Measurements from ENCODE around the gene STK17A. TPM values are rescaled to one million over a fixed set of nuclear protein-coding genes. Genes with fewer than 3 reads are reported as not detected.
"Not testable (repeated sequence)": the region's sequence is repeated elsewhere in the genome, so short reads cannot be mapped to it uniquely, and the experiment has no call there.

STK17A gene
- total RNA-seq, 1 experiment from 2014 or later, result 12.6 TPM

DNA sequence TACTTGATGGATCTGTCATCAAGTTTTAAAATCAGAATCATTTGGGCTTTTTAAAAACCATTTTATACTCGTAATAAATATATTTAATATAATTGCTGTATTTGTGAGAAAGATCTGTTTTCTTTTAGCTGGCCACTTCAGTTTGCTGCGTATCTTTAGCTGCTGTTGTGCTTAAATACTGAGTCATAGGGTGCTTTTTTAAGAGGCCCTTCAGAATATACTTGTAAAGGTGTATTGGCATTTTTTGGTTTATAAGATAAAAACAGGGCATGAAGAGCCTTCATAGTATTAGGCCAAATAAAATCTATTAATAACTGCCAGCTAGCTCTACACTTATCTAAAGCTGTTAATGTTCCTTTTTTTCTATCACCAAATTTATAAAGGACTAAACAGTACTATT lies 43.8 kb downstream of the STK17A start:
- Histone ChIP-seq H3K36me3 (replicated peaks; ENCODE audit: control insufficient read depth, insufficient read depth, low read length) (no peaks in the 10 kb centered on the region), H3K4me3 (ENCODE audit: insufficient read depth, low read depth, low read length) (no peak overlapping the region), H3K27me3 (ENCODE audit: control insufficient read depth, insufficient read depth, low read length) (no peaks in the 10 kb centered on the region)
- no peak for DNase-seq

DNA sequence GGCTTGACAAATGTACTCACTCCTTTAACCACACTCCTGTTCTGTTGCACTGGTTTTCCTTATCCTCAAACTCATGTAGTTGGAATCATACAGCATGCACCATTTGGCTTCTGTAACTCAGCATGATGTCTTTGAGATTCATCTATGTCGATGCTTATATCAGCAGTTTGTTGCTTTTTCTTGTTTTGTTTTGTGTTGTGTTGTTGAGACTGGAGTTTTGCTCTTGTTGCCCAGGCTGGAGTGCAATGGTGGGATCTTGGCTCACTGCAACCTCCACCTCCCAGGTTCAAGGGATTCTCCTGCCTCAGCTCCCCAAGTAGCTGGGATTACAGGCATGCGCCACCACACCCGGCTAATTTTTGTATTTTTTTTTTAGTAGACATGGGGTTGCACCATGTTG lies 44.9 kb downstream of the STK17A start:
- not testable (repeated sequence) for DNase-seq; H3K36me3 ChIP-seq (replicated peaks; ENCODE audit: control insufficient read depth, insufficient read depth, low read length); H3K4me3 ChIP-seq (ENCODE audit: insufficient read depth, low read depth, low read length); H3K27me3 ChIP-seq (ENCODE audit: control insufficient read depth, insufficient read depth, low read length)

DNA sequence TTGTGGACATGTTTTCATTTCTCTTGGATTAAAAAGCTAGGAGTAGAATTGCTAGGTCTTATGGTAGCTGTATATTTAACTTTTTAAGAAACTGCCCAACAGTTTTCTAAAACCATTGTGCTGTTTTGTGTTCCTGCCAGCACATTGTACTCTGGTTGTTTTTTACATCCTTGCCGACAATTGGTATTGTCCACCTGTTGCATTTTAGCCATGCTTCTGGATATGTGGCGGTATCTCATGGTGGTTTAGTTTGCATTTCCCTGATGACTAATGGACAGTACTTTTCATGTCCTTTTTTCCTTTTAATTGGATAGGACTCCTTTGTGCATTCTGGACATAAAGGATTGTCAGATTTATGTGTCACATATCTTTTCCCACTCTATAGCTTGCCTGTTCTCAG lies 45.5 kb downstream of the STK17A start:
- Histone ChIP-seq H3K4me3 (ENCODE audit: insufficient read depth, low read depth, low read length) (no peak overlapping the region), H3K27me3 (ENCODE audit: control insufficient read depth, insufficient read depth, low read length) (no peaks in the 10 kb centered on the region), H3K36me3 (replicated peaks; ENCODE audit: control insufficient read depth, insufficient read depth, low read length) (peaks cover 6% of the 10 kb centered on the region)
- DNase-seq, result no peak

DNA sequence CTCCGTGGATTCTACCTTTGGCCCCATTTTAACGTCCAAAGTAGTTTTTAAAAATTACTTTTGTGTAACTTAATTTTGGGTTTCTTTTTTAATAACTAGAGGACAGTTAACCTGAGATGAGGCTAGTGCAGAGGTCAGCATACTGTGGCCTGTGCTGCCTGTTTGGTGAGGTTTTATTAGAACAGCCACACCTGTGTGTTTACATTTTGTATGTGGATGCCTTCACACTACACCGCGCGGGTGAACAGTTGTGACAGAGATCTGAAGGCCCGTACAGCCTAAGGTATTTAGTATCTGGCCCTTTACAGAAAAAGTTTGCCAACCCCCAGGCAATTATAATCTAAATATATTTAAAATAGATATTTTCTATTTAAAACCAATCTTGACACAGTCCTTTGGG lies 46.9 kb downstream of the STK17A start:
- no peak for DNase-seq
- Histone ChIP-seq H3K4me3 (ENCODE audit: insufficient read depth, low read depth, low read length) (no peak overlapping the region), H3K36me3 (replicated peaks; ENCODE audit: control insufficient read depth, insufficient read depth, low read length) (peaks cover 8% of the 10 kb centered on the region), H3K27me3 (ENCODE audit: control insufficient read depth, insufficient read depth, low read length) (no peaks in the 10 kb centered on the region)

DNA sequence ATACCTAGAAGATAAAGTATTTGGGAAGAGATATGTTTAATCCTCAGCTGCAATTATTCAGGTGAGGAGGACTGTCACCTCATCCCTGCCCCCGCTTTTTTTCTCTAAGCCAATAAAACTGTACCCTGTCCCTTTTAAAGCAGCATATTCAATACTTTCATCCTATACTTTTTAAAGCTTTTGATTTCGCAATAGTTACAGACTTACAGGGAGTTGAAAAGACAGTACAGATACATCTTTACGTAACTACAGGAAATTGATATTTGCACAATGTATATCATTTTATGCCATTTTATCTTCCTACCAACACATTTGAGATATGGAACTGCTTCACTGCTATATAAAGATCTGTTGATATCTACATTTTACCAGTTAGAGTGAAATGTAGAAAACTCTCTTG lies 47.6 kb downstream of the STK17A start:
- H3K4me3 ChIP-seq (ENCODE audit: insufficient read depth, low read depth, low read length), result no peak overlapping the region
- H3K36me3 ChIP-seq (replicated peaks; ENCODE audit: control insufficient read depth, insufficient read depth, low read length), result peaks cover 11% of the 10 kb centered on the region
- DNase-seq, result no peak
- no peaks in the 10 kb centered on the region for H3K27me3 ChIP-seq (ENCODE audit: control insufficient read depth, insufficient read depth, low read length)

DNA sequence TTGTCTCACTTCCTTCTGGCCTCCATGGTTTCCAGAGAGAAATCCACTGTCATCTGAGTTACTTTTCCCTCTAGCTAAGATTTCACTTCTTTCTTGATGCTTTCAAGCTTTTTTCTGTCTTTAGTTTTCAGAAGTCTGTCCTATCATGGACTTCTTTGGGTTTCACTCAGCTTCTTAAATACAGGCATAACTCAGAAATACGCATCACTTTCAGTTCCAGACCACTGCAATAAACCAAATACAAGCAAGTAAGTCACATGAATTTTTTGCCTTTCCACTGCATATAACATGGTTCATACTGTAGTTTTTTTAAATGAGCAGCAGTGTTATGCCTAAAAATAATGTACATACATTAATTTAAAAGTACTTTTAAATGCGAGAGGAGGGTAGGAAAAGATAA lies 48.7 kb downstream of the STK17A start:
- peaks cover 11% of the 10 kb centered on the region for H3K36me3 ChIP-seq (replicated peaks; ENCODE audit: control insufficient read depth, insufficient read depth, low read length)
- no peak for DNase-seq
- H3K27me3 ChIP-seq (ENCODE audit: control insufficient read depth, insufficient read depth, low read length), result no peaks in the 10 kb centered on the region
- H3K4me3 ChIP-seq (ENCODE audit: insufficient read depth, low read depth, low read length), result no peak overlapping the region

DNA sequence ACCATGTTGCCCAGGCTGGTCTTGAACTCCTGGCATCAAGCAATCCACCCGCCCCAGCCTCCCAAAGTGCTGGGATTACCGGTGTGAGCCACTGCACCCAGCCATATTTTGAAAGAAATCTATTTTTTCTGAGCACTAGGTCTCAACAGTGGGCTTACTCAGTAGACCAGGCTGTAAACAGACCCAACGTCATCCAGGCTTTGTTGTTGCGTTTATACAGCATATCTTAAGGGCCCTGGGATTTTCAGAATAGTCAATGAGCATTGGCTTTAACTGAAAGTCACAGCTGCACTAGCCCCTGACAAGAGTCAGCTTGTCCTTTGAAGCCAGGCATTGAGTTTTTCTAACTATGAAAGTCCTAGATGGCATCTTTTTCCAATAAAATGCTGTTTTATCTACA lies 49.8 kb downstream of the STK17A start:
- Histone ChIP-seq H3K27me3 (ENCODE audit: control insufficient read depth, insufficient read depth, low read length) (no peaks in the 10 kb centered on the region), H3K4me3 (ENCODE audit: insufficient read depth, low read depth, low read length) (no peak overlapping the region), H3K36me3 (replicated peaks; ENCODE audit: control insufficient read depth, insufficient read depth, low read length) (peaks cover 17% of the 10 kb centered on the region)
- DNase-seq, result no peak

DNA sequence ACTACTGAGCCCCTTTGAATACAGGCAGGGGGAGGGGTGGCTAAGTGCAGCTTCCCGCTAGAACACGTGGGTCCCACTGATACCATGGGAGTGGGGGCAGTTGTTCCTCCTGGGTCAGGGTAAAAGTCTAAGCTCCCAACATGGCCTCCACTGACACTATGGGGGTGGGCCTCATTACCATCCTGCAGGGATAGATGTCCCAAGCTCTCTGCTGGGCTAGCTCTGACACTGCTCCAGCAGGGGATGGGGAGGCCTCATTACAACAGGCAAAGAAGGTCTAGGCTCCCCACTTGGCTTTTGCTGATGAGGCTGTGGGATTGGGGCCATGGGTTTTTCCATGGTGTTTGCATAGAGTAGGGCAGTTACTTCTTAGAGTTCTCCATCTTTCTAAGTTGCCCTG lies 51.5 kb downstream of the STK17A start:
- DNase-seq, result no peak
- Histone ChIP-seq H3K27me3 (ENCODE audit: control insufficient read depth, insufficient read depth, low read length) (no peaks in the 10 kb centered on the region), H3K4me3 (ENCODE audit: insufficient read depth, low read depth, low read length) (no peak overlapping the region), H3K36me3 (replicated peaks; ENCODE audit: control insufficient read depth, insufficient read depth, low read length) (peaks cover 20% of the 10 kb centered on the region)

DNA sequence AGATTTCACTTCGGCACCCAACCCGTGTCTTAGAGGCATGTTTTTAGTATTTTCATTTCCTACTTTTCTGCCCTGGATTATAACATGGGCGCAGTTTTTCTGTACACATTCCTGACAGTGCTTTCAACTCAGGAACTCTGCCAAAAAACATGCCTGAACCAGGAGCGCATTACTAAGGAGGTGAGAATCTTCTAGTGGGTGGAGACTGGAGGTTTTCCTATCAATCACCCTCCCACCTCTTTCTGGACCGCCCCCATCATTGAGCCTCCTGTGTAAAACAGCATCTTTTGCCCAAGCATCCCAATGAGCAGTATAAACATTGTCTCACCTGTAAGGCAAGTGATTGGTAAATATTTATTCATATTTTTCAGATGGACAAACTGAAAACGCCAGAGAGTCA lies 53.2 kb downstream of the STK17A start:
- Histone ChIP-seq H3K27me3 (ENCODE audit: control insufficient read depth, insufficient read depth, low read length) (no peaks in the 10 kb centered on the region), H3K4me3 (ENCODE audit: insufficient read depth, low read depth, low read length) (no peak overlapping the region), H3K36me3 (replicated peaks; ENCODE audit: control insufficient read depth, insufficient read depth, low read length) (peaks cover 26% of the 10 kb centered on the region)
- no peak for DNase-seq

DNA sequence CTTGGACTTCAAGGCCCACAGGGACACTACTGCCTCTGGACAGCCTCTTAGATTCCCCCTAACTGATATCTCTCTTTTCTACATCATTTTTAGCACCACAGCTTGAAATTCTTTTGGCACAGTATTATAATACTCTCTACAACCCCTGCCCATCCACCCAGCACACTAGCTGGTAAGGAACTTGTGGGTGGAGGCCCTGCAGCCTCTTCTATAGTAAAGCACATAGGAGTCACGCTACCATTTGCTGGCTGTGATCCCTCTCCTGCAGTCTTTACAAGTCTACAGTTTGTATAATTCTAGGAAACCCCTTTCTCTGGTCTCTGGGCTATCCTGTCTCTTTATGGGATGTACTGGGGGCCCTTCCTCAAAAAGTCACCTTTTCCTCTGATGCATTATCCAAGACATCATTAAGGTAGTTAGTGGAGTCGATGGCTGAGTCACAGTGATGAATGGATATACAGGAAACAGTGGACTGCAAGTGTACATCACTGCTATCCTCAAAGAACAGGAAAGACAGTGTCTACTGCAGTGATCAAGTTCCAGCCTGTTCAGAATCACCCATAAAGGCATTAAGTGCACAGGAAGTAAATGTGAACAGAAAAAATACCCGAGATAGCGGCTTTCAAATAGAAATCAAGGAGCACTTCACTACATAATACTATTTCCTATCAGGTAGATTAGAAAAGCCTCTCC lies 54.4 kb downstream of the STK17A start:
- Histone ChIP-seq H3K4me3 (ENCODE audit: insufficient read depth, low read depth, low read length) (no peak overlapping the region), H3K36me3 (replicated peaks; ENCODE audit: control insufficient read depth, insufficient read depth, low read length) (peaks cover 26% of the 10 kb centered on the region), H3K27me3 (ENCODE audit: control insufficient read depth, insufficient read depth, low read length) (no peaks in the 10 kb centered on the region)
- DNase-seq, result no peak

DNA sequence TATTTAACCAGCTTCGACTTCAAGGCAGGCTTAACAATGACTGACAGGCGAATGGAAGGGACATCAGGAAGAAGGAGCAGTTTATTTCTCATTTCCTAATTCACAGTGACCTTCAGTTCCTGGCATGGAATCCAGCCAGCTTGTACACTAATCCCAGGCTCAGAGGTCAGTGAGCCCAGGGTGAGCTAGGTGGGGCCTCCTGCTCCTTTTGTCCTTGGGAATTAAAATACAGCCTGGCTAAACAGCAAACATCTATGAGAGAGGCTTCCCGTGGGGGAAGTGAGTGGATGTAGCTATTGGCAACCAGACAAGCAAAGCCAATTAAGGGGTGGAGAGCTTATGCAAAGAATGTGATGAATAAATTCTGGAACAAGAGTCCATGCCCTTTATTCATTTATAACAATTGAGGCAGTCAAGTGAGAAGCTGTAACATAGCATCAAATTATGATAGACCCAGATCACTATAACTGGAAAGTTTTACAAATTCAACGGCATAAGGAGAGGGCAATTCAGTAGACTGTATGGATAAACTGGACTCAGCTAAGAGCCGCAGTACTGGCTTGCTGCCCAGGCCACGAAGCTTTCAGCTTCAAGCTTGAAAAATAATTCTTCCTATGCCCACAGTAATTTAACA lies 57.1 kb downstream of the STK17A start:
- peaks cover 24% of the 10 kb centered on the region for H3K36me3 ChIP-seq (replicated peaks; ENCODE audit: control insufficient read depth, insufficient read depth, low read length)

DNA sequence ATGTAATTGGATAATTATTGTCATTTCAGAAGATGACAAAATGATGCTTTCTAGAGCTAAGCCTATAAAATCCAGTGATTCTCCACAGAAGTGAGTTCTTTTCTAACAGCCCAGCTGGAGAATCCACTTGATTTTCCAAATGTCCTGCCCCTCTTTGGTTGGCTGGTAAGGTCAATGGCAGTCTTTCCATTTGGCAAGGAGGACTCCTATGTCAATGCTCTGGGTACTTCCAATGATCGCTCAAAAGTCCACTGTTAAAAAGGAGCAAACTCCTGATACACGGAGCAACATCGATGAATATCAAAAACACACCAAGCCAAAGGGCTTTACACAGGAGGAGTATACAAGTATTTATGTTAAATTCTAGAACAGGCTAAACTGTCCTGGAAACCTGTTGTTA lies 57.8 kb downstream of the STK17A start:
- Histone ChIP-seq H3K4me3 (ENCODE audit: insufficient read depth, low read depth, low read length) (no peak overlapping the region), H3K36me3 (replicated peaks; ENCODE audit: control insufficient read depth, insufficient read depth, low read length) (peaks cover 22% of the 10 kb centered on the region), H3K27me3 (ENCODE audit: control insufficient read depth, insufficient read depth, low read length) (no peaks in the 10 kb centered on the region)

More for the DNA sequence above, 57.1 kb downstream of the STK17A start:
- no peak for DNase-seq
- H3K4me3 ChIP-seq (ENCODE audit: insufficient read depth, low read depth, low read length), result no peak overlapping the region
- H3K27me3 ChIP-seq (ENCODE audit: control insufficient read depth, insufficient read depth, low read length), result no peaks in the 10 kb centered on the region

DNA sequence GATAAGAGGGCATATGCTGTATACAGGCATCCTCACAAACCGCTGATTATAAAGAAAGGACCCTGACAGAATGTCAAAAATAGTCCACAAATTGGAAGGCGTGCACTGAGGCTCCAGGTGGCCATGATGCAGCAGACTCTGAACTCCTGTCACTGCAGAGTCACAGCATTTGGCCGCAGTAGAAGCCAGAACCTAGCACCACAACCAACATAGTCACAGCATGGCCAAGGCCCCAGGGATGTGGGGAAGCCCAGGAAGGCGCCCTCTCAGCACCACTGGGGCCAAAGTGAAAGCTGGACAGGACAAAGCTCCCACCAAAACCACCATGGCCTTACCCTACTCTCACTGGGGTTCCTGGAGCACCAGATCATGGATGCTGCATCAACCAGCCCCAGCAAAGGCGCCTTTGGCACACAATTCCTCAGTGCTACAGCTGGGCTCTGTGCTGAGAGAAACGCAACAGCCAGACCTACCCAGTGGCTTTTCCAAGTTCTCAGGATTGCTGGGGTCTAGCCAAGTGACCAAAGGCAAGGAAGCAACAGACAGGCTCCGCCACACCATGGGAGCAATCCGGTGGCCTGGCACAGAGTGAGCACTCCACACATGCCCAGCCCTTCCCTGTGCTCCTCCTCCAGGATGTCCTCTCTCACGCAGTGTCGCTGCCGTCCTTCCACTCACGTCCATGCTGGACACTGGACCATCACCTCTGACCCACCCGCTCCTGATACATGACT lies 60.2 kb downstream of the STK17A start:
- DNase-seq, result no peak
- Histone ChIP-seq H3K36me3 (replicated peaks; ENCODE audit: control insufficient read depth, insufficient read depth, low read length) (peaks cover 14% of the 10 kb centered on the region), H3K27me3 (ENCODE audit: control insufficient read depth, insufficient read depth, low read length) (no peaks in the 10 kb centered on the region), H3K4me3 (ENCODE audit: insufficient read depth, low read depth, low read length) (no peak overlapping the region)

More for the DNA sequence above, 57.8 kb downstream of the STK17A start:
- no peak for DNase-seq

DNA sequence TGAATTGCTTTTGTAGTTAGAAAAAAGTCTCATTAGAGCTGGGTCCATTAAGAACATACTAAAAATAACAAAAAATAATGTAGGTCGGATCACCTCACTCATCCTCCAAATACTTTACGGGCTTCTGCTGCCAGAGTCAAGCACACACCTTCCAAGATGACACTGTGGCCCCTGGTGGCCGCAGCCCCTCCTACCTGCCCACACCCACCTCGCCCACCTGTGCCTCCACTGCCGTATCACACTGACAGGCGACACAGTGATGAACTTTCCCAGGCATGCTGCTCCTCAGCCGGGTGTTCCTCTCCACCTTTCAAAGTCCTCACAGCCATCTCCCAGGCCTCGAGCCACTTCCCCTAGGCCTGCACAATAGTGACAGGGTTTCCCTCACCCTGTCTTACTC lies 60.9 kb downstream of the STK17A start:
- H3K4me3 ChIP-seq (ENCODE audit: insufficient read depth, low read depth, low read length), result no peak overlapping the region
- peaks cover 16% of the 10 kb centered on the region for H3K36me3 ChIP-seq (replicated peaks; ENCODE audit: control insufficient read depth, insufficient read depth, low read length)
- no peaks in the 10 kb centered on the region for H3K27me3 ChIP-seq (ENCODE audit: control insufficient read depth, insufficient read depth, low read length)
- no peak for DNase-seq

DNA sequence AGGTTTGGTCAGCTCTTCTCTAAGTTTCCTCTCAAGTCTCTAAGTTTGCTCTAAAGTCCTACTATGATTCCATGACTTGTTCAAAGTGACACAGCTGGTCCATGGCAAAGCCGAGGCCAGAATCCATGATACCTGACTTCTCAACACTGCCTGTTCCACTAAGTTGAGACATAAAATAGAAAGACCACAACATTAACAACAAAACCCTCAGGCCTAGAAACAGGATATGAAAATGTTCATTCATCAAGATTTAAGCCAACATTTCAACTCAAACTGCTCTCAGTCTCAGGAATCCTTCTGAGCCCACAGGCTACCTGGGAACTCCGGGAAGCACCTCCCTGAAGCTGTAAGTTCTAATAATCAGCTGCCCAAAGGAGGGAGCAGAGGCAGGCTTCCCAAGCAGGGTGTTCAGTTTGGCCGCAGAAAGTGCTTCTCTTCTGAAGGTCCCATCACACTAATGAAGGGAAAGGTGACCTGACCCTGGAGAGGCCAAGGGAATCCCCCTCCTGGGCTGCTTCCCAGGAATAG lies 62.9 kb downstream of the STK17A start:
- Histone ChIP-seq H3K4me3 (ENCODE audit: insufficient read depth, low read depth, low read length) (no peak overlapping the region), H3K27me3 (ENCODE audit: control insufficient read depth, insufficient read depth, low read length) (no peaks in the 10 kb centered on the region), H3K36me3 (replicated peaks; ENCODE audit: control insufficient read depth, insufficient read depth, low read length) (peaks cover 8% of the 10 kb centered on the region)
- DNase-seq, result no peak

Measured in H7 (cell line).